HUES64 (cell line): ENCODE results near the gene TEPSIN.
"Not testable (repeated sequence)": the region's sequence is repeated elsewhere in the genome, so short reads cannot be mapped to it uniquely, and the experiment has no call there.

Experiments
- H3K27ac ChIP-seq: 2 replicates; pipeline ENCODE4 v1.7.0; 2013; ENCODE audit warnings: low read depth, low read length, inconsistent platforms
- H3K27me3 ChIP-seq: 2 replicates; pipeline ENCODE4 v1.6.1; 2013; ENCODE audit warnings: mild to moderate bottlenecking, low read length; ENCODE audit not compliant: insufficient read depth
- H3K36me3 ChIP-seq: 2 replicates; pipeline ENCODE4 v1.6.1; 2013; ENCODE audit warnings: mild to moderate bottlenecking, low read length; ENCODE audit not compliant: insufficient read depth
- H3K4me1 ChIP-seq: 2 replicates; pipeline ENCODE4 v1.6.1; 2013; ENCODE audit warnings: mild to moderate bottlenecking, low read length, moderate library complexity; ENCODE audit not compliant: insufficient read depth
- H3K4me3 ChIP-seq: 2 replicates; pipeline ENCODE4 v1.5.1; 2013; ENCODE audit warnings: mild to moderate bottlenecking, low read length, moderate library complexity
- H3K9ac ChIP-seq: 2 replicates; pipeline ENCODE4 v1.6.1; 2013; ENCODE audit warnings: mild to moderate bottlenecking, low read depth, low read length
- H3K9me3 ChIP-seq: 2 replicates; pipeline ENCODE4 v1.6.1; 2013; ENCODE audit warnings: low read depth, low read length; ENCODE audit not compliant: insufficient read depth
- WGBS: fragments of 150-250, 120-280 bp; methylation state at CpG from one replicate; pipeline ENCODE4 v1.1.7; 2013; ENCODE audit warnings: missing lambda C conversion rate; 5-methylcytosine and 5-hydroxymethylcytosine counted together

TEPSIN gene

DNA sequence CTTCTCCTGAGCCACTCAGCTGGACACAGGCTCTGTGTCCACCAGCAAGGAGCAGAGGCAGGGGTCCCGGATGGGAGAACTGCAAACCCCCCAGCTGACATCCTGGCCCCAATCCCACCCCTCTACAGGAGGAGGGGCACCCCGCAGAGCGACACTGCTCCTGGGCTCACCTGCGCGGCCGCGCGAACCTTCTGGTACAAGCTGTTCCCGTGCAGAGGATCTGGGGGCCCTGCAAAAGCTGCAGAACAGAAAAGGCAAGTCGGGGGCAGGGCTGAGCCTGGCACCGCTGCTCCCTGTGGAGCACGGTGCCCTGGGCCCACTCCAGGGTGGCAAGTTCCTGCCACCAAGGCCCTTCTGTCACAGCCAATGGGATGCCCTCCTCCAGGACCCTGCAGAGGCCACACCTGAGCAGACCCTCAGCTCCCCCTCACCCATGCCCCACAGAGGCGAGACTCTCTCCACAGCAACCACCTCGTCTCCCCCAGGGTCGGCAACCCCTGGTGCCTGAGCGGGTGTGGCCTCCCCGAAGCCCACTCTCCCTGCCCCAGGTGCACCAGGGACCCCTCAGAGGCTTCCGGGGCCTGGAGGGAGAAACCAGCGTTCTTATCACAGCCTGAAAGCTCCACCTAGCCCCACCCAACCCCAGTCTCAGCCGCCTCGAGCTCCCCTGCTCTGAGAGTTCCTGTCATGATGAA is 4.9 kb downstream of the TEPSIN start:
- Histone ChIP-seq H3K9ac (no peak overlapping the region), H3K27me3 (no peaks in the 10 kb centered on the region), H3K9me3 (no peaks in the 10 kb centered on the region), H3K4me3 (no peak overlapping the region), H3K27ac (no peak overlapping the region), H3K4me1 (no peaks in the 10 kb centered on the region; the same call in 1 of the 2 replicates), H3K36me3 (peaks cover 13% of the 10 kb centered on the region)
- WGBS, result 93% methylated on average over 21 of the region's 21 CpGs

GRCh38 chr17:81233316-81233715 is 5.5 kb downstream of the TEPSIN start:
- Histone ChIP-seq H3K4me1 (no peaks in the 10 kb centered on the region; the same call in 1 of the 2 replicates), H3K9ac (no peak overlapping the region), H3K4me3 (no peak overlapping the region), H3K27ac (no peak overlapping the region), H3K27me3 (no peaks in the 10 kb centered on the region), H3K36me3 (peaks cover 13% of the 10 kb centered on the region), H3K9me3 (no peaks in the 10 kb centered on the region)
- WGBS, result 94% methylated on average over 17 of the region's 17 CpGs

GRCh38 chr17:81232616-81233241 is 6.1 kb downstream of the TEPSIN start:
- Histone ChIP-seq H3K27me3 (no peaks in the 10 kb centered on the region), H3K4me3 (no peak overlapping the region), H3K9ac (no peak overlapping the region), H3K9me3 (no peaks in the 10 kb centered on the region), H3K27ac (no peak overlapping the region), H3K36me3 (peaks cover 13% of the 10 kb centered on the region), H3K4me1 (no peaks in the 10 kb centered on the region)
- 93% methylated on average over 19 of the region's 19 CpGs for WGBS

GRCh38 chr17:81231766-81232581 is 6.9 kb downstream of the TEPSIN start:
- Histone ChIP-seq H3K9ac (no peak overlapping the region), H3K4me1 (no peaks in the 10 kb centered on the region), H3K27ac (no peak overlapping the region), H3K27me3 (no peaks in the 10 kb centered on the region), H3K9me3 (no peaks in the 10 kb centered on the region), H3K4me3 (no peak overlapping the region), H3K36me3 (peaks cover 13% of the 10 kb centered on the region)
- WGBS, result 95% methylated on average over 43 of the region's 43 CpGs

- H3K9ac ChIP-seq, result no peak overlapping the region
- H3K36me3 ChIP-seq, result peaks cover 13% of the 10 kb centered on the region
- no peaks in the 10 kb centered on the region for H3K27me3 ChIP-seq
- no peak overlapping the region for H3K27ac ChIP-seq
- WGBS, result 92% methylated on average over 31 of the region's 31 CpGs
- no peaks in the 10 kb centered on the region for H3K9me3 ChIP-seq
- H3K4me3 ChIP-seq, result no peak overlapping the region
- H3K4me1 ChIP-seq, result no peaks in the 10 kb centered on the region
Measured at GRCh38 chr17:81231121-81231645, 7.7 kb downstream of the TEPSIN start.

DNA sequence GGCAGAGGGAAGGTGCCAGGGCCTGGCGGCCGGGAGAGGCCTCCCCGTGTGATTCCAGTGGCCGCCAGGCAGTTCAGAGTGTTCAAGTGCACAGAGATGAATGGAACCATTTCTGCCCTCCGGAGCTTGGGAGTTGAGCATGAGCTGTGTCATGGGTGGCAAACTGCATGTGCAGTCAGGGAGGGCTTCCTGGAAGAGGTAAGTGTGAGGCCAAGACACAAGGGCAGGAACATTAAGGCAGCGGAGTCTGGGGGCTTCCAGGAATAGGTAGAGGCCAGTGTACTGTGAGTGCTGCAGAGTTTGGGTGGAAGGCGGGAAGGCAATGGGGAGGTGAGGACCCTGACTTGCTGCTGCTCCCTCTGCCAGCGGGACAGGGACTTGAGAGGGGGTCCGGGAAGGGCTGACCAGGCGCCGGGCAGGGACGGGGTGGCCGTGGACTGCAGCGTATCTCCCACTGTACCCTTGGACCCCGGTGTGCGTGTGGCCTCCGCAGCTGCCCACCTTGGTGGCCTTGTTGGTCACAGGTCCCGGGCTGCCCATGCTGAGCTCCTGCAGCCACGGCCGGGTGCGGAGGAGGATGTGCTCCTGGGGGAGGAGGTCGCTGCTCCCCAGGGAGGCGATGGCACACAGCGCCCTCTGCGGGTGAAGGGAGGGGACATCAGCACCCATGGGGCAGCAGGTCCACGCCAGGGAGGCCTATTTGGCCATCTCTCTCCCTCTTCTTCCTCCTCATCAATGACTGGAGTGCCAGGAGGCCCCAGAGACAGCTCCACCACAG is 8.6 kb downstream of the TEPSIN start:
- Histone ChIP-seq H3K9ac (no peak overlapping the region), H3K27ac (no peak overlapping the region), H3K36me3 (peaks cover 13% of the 10 kb centered on the region), H3K4me1 (no peaks in the 10 kb centered on the region), H3K4me3 (no peak overlapping the region), H3K27me3 (no peaks in the 10 kb centered on the region), H3K9me3 (no peaks in the 10 kb centered on the region)
- 89% methylated on average over 26 of the region's 26 CpGs for WGBS

DNA sequence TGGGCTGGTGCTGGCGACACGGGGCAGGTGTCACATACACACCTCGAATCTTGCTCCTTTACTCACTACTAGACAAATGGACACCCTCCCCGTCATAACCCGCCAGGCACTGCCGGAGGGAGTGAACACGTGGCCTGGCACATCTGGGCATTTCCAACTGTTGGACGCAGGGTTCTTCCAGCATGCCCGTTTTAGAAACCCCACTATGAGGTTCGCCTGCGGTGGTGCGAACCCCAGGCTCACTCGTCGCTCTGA is 9.3 kb downstream of the TEPSIN start:
- WGBS, result 94% methylated on average over 14 of the region's 14 CpGs
- H3K36me3 ChIP-seq, result peaks cover 13% of the 10 kb centered on the region
- H3K9ac ChIP-seq, result no peak overlapping the region
- H3K9me3 ChIP-seq, result no peaks in the 10 kb centered on the region
- H3K27me3 ChIP-seq, result no peaks in the 10 kb centered on the region
- no peak overlapping the region for H3K27ac ChIP-seq
- H3K4me3 ChIP-seq, result no peak overlapping the region
- no peaks in the 10 kb centered on the region for H3K4me1 ChIP-seq

GRCh38 chr17:81228834-81229665 is 9.8 kb downstream of the TEPSIN start:
- H3K9me3 ChIP-seq, result no peaks in the 10 kb centered on the region
- H3K27ac ChIP-seq, result no peak overlapping the region
- peaks cover 13% of the 10 kb centered on the region for H3K36me3 ChIP-seq
- H3K27me3 ChIP-seq, result no peaks in the 10 kb centered on the region
- 94% methylated on average over 32 of the region's 32 CpGs for WGBS
- no peak overlapping the region for H3K4me3 ChIP-seq
- H3K9ac ChIP-seq, result no peak overlapping the region
- no peaks in the 10 kb centered on the region for H3K4me1 ChIP-seq

- Histone ChIP-seq H3K27ac (no peak overlapping the region), H3K9ac (no peak overlapping the region), H3K36me3 (peaks cover 13% of the 10 kb centered on the region), H3K27me3 (no peaks in the 10 kb centered on the region), H3K4me3 (no peak overlapping the region), H3K9me3 (no peaks in the 10 kb centered on the region), H3K4me1 (no peaks in the 10 kb centered on the region)
- WGBS, result 91% methylated on average over 9 of the region's 9 CpGs
Measured at GRCh38 chr17:81228420-81228819, 10.4 kb downstream of the TEPSIN start.

- H3K9me3 ChIP-seq, H3K4me1 ChIP-seq, H3K9ac ChIP-seq, H3K27ac ChIP-seq, H3K4me3 ChIP-seq, H3K27me3 ChIP-seq: not testable (repeated sequence)
- no CpG with 5 or more reads among the region's 2 CpGs for WGBS
- peaks cover 13% of the 10 kb centered on the region for H3K36me3 ChIP-seq
Measured at GRCh38 chr17:81227630-81228029, 11.2 kb downstream of the TEPSIN start.
